HG03066 (cell line): Measurements from ENCODE around the gene CASP7.
A peak's percentile ranks its signal among the peaks of the same experiment; 100 is the strongest.

ENCODE experiments used
- ATAC-seq: cut with Tn5 transposase; IDR thresholded peaks from one replicate; pipeline ENCODE4 v1.9.1; 2021; ENCODE audit warnings: low read depth; ENCODE audit not compliant: unreplicated experiment

Gene CASP7

GRCh38 chr10:113665806-113666354, 13.8 kb upstream of the CASP7 start:
- no peak for ATAC-seq

GRCh38 chr10:113666682-113667252, 12.9 kb upstream of the CASP7 start:
- no peak for ATAC-seq

DNA sequence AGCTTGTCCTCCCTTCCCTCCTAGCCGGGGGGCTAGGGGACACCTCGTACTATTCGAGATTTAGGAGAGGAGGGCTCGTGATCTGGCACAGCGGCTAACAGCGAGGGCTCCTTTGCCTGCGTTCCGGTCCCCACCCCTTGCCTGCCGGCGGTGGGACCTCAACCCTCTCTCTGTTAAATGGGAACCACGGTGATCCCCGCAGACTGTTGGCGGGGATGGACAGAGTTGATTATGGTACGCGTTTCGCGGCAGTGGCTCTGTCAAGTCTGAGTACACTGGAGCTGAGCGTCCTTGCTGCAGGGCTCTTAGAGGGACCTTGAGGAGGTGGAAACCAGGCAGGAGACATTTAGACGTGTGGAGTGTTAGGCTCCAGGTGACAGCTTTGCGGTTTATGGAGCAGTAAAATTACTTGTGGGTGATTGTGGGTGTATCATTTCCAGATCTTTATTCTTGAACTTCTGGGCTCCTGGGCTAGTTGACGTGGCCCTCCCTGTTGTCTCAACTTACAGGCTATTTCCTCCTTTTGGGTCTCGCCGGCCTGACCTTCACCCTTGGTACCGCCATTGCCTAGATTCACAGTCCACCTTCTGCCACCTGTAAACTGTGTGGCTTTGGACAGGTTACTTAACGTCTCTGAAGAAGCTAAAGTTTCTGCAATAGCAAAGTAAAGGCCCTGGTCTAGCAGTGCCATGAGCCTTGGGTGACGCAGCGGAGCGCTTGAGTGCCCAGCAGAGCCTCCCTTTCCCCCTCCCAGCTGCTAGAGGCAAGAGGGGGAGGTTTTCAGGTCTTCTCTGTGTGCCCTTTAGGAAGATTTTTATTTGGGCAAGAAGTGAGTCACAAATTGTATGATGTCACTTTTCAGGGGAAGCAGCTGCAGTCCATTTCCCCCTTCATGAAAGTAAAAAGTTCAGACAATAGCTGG, 739 bp downstream of the CASP7 start:
- ATAC-seq = peak; percentile 12

DNA sequence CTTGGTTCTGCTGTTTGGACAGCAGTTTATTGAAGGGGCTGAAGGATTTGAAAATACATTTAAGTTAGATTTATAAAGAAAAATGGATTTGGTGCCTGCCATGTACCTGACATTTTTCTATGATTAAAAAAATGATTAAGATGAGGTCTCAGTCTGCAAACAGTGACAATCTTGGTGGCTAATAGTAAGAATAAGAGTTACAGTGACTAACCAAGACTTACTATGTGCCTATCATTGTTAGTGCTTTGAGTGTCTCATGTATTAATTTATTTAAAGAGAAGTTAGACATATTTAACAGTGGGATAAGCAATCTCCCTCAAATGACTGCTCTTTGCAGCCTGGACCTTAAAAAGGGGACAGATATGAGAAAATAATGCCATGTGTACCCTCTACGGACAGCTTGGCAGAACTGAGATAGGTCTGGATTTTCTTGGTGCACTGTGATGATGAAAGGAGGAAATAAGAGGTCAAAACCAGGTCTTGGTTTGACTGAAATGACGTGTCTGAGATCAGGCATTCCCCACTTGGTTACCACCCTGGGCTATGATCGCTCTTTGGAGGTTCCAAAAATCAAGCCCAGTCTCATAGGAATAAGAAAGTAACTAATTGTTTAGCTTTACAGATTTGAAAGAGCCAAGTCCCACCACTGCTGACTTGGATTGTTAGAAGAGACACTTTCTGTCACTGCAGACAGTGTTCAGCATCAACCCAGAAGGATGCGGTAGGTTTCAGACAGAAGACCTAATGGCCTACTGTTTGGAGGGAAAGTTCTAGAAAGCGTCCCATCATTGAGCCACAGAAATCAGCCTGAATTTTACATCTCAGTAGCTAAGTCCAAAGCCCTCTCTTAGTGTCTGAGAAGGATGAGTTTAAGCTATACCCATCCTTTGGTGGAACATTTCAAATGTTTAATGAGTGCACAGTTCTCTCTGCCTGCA, 2.1 kb downstream of the CASP7 start:
- peak; percentile 59 for ATAC-seq

DNA sequence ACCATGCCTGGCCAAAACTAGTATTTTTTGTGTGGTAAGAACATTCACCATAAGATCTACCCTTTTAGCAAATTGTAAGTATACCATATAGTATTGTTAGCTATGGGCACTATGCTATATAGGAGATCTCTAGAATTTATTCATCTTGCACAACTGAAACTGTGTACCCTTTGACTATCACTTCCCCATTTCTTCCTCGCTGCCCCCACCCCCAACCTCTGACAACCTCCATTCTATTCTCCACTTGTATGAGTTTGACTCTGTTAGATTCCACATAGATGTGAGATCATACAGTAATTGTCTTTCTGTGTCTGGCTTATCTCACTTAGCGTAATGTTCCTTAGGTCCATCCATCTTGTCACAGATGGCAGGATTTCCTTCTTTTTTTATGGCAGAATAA, 3.6 kb downstream of the CASP7 start:
- ATAC-seq = no peak

DNA sequence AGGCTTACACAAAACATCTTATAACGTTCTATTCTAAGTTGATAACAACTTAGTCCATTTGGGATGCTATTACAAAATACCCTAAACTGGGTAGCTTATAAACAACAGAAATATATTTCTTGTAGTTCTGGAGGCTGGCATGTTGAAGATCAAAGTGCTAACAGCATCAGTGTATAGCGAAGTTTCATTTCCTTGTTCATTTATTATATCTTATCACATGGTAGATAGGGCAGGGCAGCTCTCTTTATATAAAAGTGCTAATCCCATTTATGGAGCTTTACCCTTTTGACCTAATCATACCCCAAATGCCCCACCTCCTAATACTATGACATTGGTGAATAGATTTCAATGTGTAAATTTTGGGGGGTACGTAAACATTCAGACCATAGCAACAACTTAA, 6.3 kb downstream of the CASP7 start:
- ATAC-seq = no peak

DNA sequence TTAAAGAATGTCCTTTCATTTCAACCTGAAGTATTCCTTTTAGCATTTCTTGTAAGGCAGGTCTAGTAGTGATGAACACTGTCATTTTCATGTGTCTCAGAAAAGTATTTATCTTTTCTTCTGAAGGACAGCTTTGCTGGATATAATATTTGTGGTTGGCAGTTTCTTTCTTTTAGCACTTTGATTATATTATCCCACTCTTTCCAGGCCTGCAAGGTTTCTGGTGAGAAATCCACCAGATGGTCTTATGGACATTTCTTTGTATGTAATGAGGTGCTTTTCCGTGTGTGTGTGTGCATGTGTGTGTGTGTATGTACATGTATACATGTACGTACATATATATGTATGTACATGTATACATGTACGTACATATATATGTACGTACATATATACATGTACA, 7.3 kb downstream of the CASP7 start:
- no peak for ATAC-seq

- ATAC-seq = no peak
These were observed 9.3 kb downstream of the CASP7 start for GRCh38 chr10:113689057-113689456.

DNA sequence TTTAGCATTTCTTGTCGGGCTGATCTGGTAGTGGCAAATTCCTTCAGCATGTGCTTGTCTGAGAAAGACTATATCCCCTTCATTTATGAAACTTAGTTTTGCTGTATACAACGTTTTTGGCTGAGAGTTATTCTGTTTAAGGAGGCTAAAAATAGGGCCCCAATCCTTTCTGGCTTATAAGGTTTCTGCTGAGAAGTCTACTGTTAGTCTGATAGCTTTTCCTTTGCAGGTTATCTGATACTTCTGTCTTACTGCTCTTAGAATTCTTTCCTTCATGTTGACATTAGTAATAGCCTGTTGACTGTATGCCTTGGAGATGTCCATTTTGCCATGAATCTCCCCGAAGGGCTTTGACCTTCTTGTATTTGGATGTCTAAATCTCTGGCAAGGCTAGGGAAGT, 9.9 kb downstream of the CASP7 start:
- no peak for ATAC-seq

DNA sequence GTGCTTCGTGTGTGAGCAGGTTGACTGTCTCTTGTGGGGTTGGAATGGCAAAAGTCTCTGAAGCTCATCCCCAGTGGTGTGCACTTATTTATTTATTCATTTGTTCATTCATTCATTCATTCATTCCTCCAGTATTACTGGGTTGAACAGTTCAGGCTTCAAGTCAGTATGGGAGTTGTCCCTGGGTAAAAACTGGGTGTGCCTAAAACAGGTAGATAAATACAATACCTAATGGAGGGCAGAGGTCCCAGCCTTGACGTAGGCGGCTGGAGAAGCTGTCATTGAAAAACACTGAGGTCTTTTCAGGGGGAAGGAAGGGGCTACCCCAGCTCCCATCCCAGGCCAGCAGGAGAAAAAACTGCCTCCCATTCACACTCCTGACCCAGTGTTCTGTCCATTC, 11.0 kb downstream of the CASP7 start:
- no peak for ATAC-seq

GRCh38 chr10:113691381-113691780, 11.7 kb downstream of the CASP7 start:
- ATAC-seq = no peak

GRCh38 chr10:113692271-113692670, 12.6 kb downstream of the CASP7 start:
- no peak for ATAC-seq

- ATAC-seq = no peak
These were observed 13.6 kb downstream of the CASP7 start for GRCh38 chr10:113693348-113693747.

DNA sequence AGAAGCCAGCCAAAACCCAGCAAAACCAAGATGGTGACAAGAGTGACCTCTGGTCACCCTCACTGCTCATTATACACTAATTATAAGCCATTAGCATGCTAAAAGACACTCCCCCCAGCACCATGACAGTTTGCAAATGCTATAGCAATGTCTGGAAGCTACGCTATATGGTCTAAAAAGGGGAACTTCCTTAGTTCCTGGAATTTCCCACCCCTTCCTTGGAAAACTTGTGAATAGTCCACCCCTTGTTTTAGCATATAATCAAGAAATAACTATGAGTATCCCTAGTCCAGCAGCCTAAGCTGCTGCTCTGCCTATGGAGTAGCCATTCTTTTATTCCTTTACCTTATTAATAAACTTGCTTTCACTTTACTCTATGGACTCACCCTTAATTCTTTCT, 16.0 kb downstream of the CASP7 start:
- ATAC-seq = no peak

GRCh38 chr10:113697595-113697994, 17.9 kb downstream of the CASP7 start:
- ATAC-seq = no peak

DNA sequence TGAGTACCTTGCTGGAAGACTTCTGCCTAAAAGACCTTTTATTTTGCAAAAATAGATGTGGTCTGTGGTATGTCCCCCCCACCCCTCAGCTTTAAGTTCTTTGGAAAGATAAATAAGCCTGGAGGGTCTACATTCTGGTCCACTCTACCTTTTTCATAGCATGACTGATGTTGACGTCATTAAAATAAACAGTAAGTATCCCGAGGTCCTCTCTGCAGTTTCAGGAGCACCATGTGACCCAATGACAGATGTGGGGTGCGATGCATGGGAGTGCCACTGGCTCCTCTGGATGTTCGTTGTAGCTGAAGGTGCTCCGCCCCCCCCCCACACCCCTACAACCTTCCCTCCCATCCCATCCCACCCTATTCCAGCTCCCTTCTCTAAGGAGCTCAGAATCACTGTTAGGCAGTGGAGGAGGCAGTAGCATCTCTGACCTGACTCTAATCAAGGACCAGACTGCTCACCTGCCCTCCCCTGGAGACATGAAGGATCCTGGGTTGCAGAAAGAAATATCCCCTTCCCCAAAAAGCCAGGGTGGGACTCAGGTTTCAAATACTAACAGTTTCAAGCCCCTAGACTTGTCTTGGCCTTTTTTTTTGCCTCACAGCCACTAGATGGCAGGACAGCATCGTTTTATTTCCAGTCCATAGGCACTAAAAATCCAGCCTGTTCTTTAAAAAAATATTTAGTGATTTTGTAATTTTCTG, 25.1 kb downstream of the CASP7 start:
- no peak for ATAC-seq

DNA sequence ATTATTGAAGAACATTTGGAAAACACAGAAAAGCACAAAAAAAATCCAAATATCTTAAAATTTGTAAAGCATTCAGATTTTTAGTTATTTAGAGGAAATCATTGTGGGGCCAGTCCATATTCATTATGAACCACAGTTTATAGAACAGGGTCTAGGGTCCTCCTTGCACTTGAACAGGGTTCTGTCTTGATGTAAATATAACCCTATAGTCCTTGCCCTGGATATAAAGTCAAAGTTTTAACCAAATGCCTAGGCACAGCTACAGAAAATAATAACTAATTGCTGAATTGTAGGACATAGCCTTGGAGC, 25.6 kb downstream of the CASP7 start:
- ATAC-seq = no peak

DNA sequence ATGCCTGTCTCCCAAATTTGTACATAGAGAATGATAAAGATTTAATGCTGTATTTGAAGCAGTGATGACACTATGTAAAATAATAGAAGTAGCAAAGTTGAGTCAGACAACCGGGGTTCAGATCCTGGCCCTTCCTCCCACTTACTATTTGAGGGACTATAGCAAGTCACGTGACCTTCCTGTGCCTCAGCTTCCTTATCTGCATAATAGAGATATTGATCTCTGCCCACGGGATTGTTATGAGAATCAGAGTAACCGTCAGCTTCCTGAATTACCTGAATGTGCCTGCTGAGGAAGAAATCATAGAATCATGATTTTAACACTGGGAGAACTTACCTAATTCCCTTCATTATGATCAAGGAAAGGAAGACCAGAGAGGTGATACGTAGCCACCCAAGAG, 26.9 kb downstream of the CASP7 start:
- ATAC-seq = no peak

GRCh38 chr10:113708640-113709039, 28.9 kb downstream of the CASP7 start:
- ATAC-seq = no peak

DNA sequence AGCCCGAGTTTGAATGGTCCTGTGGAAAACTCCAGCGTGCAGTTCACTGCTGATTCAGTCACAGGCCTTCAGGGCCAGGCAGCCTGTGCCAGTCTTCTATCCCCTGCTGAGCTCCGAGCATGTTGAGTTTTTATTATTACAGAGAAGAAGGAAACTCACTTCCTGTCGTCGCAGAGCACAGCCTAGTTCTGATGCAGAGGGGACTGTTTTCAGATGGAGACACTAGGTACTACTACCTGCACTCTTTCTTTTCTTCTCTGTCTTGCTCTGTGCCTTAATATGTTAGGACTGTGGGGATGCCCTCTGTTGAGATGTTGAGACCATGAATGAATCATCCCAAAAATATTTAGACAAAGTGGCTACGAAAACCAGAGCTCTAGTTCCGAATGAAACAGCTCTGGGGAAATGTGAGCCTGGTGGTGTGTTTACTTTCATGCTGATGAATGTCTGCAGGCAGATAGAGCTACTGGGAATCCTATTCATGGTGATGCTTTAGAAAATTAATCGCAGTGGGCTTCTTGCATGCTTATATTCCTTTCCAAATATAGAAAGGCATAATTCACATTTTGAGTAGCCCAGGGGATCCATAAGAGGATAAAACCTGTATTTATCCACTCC, 29.6 kb downstream of the CASP7 start:
- no peak for ATAC-seq
